Activated CD8-positive, alpha-beta memory T cell treated with anti-CD3 and anti-CD28 coated beads, Interleukin-2, amount 50 U/mL, for 48 hours (primary cell): Measurements from ENCODE around the gene EFTUD2.

ENCODE experiments used
- DNase-seq: peaks from one replicate; pipeline ENCODE4 v3.0.0-alpha.2; 2020

EFTUD2 gene

GRCh38 chr17:44910231-44911106 is 11.2 kb upstream of the EFTUD2 start:
- DNase-seq, result no peak

GRCh38 chr17:44909681-44910144 is 10.5 kb upstream of the EFTUD2 start:
- DNase-seq, result no peak

DNA sequence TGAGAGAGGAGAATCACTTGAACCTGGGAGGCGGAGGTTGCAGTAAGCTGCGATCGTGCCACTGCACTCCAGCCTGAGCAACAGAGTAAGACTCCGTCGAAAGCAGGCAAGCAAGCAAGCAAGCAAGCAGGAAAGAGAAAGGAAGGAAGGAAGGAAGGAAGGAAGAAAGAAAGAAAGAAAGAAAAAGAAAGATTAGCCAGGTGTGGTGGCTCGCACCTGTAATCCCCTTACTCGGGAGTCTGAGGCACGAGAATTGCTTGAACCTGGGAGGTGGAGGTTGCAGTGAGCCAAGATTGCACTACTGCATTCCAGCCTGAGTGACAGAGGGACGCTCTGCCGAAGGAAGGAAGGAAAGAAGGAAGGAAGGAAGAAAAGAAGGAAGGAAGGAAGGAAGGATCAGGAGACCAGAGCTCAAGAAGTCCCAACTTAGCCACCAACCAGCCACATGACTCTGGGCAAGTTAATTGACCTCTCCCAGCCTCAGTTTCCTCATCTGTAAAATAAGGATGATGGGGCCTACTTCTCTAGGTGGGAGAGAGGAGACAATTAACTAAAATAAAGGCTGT is 9.6 kb upstream of the EFTUD2 start:
- no peak for DNase-seq

DNA sequence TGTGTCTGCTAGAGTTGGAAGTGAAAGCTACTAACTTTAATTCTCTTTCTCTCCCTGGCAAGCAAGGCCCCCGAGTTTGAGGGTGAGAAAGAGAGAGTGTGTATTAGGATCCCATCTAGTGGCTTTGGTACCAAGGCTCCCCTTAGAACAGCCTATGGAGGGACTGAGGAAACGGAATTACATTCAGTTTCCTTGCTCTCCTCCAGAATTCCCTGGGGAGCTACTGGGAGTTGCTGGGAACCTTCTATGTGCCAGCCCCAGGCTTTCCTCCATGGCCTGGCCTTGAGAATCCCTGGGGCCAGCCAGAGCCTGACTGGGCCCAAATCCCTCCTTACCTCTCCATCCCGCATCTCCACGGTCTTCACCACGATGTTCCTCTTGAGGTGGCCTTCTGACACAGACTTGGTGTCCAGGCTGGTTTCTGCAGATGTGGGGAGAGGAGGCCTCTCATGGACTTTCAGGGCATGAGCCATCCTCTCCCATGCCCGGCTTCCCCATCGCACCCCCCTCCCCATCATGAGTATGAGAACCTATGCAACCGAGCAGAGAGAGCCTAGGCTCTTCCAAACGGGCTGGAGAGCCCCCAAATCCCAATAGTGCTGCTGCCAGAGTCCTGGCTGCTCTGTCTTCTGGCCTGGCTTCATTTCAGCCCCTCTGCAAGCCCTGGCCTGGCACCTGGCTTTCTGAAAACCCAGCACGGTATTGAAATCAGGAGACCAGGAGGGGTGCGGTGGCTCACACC is 8.7 kb upstream of the EFTUD2 start:
- DNase-seq, result no peak

- DNase-seq, result no peak
Measured at GRCh38 chr17:44906763-44907728, 7.8 kb upstream of the EFTUD2 start.

DNA sequence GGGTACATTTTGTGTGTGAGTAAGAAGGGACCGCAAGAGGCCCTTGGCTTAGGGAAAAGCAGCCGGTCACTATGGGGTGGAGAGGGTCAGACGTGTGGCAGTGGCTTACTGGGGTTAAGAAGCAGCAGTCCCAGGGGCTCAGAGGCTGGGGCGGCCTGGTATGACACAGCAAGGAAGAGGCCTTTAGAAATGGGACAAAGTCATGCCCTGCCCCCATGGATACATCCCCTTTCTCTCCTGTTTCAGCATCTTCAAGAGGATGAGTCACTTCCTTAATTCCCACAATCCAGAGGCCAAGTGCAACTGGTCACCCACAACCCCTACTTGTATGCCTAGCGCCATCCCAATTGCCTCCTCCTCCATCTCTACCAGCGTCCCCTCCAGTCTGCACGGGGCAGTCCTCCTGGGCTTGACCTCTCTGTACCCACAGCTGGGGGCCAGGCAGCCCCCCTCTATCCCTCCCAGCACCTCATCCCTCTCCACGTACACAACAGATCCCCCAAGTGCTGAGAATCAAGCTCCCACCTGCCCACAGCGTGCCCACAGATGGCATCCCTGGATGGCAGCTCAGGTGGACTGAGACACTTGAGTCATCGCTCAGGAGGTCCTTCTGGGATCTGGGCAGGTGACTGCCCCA is 6.9 kb upstream of the EFTUD2 start:
- no peak for DNase-seq

GRCh38 chr17:44905006-44906000 is 6.1 kb upstream of the EFTUD2 start:
- DNase-seq, result no peak

GRCh38 chr17:44904001-44904984 is 5.0 kb upstream of the EFTUD2 start:
- DNase-seq, result no peak

DNA sequence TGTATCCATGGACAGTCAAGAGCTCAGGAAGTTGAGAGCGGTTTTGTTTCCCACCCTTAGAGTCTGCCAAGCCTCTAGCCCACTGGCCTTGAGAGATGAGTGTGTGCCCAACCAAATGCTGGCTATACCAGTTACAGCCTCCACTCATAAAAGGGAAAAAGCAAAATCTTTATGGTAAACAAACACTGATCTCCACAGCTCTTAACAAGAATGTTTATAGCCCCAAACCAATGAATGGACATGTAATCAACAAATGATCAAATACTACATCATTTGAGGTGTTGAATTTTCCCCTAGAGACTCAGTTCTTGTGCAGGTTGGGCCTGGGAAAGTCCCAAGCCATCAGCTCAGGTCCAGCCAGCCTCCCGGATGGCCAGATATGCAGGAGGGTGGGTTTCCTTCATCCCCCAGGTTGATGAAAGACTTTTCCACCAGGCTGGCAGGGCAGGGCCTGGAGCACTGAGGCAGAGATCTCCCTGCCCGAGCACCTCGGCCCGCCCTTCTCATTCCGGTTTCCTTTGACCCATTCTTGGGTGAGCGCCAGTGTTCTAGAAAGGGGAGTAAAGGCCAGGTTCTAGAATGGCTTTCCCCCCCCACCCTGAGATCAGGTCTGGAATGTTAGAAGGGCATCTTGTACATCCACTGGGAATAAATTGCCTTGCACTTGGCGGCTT is 3.9 kb upstream of the EFTUD2 start:
- no peak for DNase-seq

DNA sequence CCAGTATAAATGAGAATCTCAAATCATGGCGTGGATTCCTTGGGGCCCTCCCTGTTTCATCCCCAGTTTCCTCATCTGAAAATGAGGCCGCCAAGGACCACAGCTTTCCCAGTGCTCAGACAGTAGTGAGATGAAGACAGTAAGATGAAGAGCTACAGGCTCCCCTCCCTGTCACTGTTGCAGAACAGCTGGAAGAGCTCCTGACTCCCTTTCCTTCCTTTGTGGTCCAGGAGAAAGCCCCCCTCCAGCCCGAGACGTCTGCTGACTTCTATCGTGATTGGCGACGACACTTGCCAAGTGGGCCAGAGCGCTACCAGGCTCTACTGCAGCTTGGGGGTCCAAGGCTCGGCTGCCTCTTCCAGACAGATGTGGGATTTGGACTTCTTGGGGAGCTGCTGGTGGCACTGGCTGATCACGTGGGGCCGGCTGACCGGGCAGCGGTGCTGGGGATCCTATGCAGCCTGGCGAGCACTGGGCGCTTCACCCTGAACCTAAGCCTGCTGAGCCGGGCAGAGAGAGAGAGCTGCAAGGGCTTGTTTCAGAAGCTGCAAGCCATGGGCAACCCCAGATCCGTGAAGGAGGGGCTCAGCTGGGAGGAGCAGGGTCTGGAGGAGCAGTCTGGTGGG is 3.0 kb upstream of the EFTUD2 start:
- no peak for DNase-seq

- no peak for DNase-seq
Measured at GRCh38 chr17:44901411-44901921, 2.2 kb upstream of the EFTUD2 start.

DNA sequence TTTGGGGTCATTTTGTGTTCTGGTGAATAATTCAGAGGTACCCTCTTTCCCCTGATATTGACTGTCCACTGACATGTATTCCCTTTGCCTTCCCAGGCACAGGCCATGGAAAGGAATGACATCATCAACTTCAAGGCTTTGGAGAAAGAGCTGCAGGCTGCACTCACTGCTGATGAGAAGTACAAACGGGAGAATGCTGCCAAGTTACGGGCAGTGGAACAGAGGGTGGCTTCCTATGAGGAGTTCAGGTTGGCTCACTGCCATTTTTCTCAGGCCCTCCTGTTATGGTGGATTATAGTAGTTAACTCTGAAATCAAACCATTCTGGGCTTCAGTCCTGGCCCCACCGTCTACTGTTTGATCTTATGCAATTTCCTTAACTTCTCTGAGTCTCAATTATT is 1.6 kb upstream of the EFTUD2 start:
- DNase-seq, result no peak

- DNase-seq, result no peak
Measured at GRCh38 chr17:44898768-44899073, 524 bp downstream of the EFTUD2 start.

- no peak for DNase-seq
Measured at GRCh38 chr17:44894642-44895041, 4.6 kb downstream of the EFTUD2 start.

- no peak for DNase-seq
Measured at GRCh38 chr17:44892250-44892649, 7.0 kb downstream of the EFTUD2 start.

DNA sequence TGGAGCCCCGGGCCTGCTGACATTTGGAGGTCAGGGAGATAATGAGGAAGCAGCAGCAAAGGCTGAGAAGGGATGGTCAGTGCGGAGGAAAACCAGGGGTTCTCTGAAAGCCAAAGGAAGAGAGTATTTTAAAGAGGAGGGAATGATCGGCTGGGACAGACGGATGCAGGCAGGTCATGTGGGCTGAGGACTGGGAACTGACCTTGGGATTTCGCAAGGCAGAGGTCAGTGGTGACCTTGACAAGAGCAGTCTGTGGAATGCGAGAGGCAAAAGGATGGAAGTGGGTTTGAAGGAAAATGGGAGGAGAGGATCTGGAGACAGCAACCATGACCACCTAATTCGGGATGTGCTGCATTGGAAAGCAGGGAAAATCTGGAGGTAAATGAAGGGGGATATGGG is 10.2 kb downstream of the EFTUD2 start:
- no peak for DNase-seq

GRCh38 chr17:44887971-44888954 is 11.0 kb downstream of the EFTUD2 start:
- no peak for DNase-seq
